Measurements from ENCODE around the gene NEURL1.

NEURL1 gene

GRCh38 chr10:103564116-103564501 is 70.6 kb downstream of the NEURL1 start:
- Histone ChIP-seq H3K36me3 (replicated peaks) (no peaks in the 10 kb centered on the region), H3K4me3 (ENCODE audit: low read depth, low read length) (no peak overlapping the region), H3K27ac (no peak overlapping the region), H3K27me3 (replicated peaks) (peaks cover 40% of the 10 kb centered on the region)
- in situ Hi-C loops (cut with HindIII; ENCODE audit: low pct_ligation_motif_present, low sequenced_read_pairs): no loop called here
- DNase-seq: no peak
- TF ChIP-seq CTCF (IDR thresholded peaks at IDR 0.05; ENCODE audit: low read depth, low read length, missing control alignments): no peak

GRCh38 chr10:103564776-103565520 is 71.4 kb downstream of the NEURL1 start:
- Histone ChIP-seq H3K36me3 (replicated peaks) (no peaks in the 10 kb centered on the region), H3K27me3 (replicated peaks) (peaks cover 43% of the 10 kb centered on the region), H3K27ac (no peak overlapping the region), H3K4me3 (ENCODE audit: low read depth, low read length) (no peak overlapping the region)
- peak; percentile 79 for TF ChIP-seq CTCF (IDR thresholded peaks at IDR 0.05; ENCODE audit: low read depth, low read length, missing control alignments)
- in situ Hi-C loops (cut with HindIII; ENCODE audit: low pct_ligation_motif_present, low sequenced_read_pairs): no loop called here
- peak; percentile 8 for DNase-seq

GRCh38 chr10:103566536-103566935 is 73.0 kb downstream of the NEURL1 start:
- no peak for DNase-seq
- in situ Hi-C loops (cut with HindIII; ENCODE audit: low pct_ligation_motif_present, low sequenced_read_pairs): no loop called here
- TF ChIP-seq CTCF (IDR thresholded peaks at IDR 0.05; ENCODE audit: low read depth, low read length, missing control alignments): no peak
- H3K27me3 ChIP-seq (replicated peaks): peaks cover 39% of the 10 kb centered on the region
- H3K36me3 ChIP-seq (replicated peaks): no peaks in the 10 kb centered on the region
- no peak overlapping the region for H3K27ac ChIP-seq
- H3K4me3 ChIP-seq (ENCODE audit: low read depth, low read length): no peak overlapping the region

- Histone ChIP-seq H3K36me3 (replicated peaks) (no peaks in the 10 kb centered on the region), H3K4me3 (ENCODE audit: low read depth, low read length) (no peak overlapping the region), H3K27ac (no peak overlapping the region), H3K27me3 (replicated peaks) (peaks cover 44% of the 10 kb centered on the region)
- in situ Hi-C loops (cut with HindIII; ENCODE audit: low pct_ligation_motif_present, low sequenced_read_pairs): no loop called here
- no peak for DNase-seq
- TF ChIP-seq CTCF (IDR thresholded peaks at IDR 0.05; ENCODE audit: low read depth, low read length, missing control alignments): no peak
Observed at GRCh38 chr10:103568505-103568904, 75.0 kb downstream of the NEURL1 start.

- TF ChIP-seq CTCF (IDR thresholded peaks at IDR 0.05; ENCODE audit: low read depth, low read length, missing control alignments): no peak
- Histone ChIP-seq H3K4me3 (ENCODE audit: low read depth, low read length) (no peak overlapping the region), H3K36me3 (replicated peaks) (no peaks in the 10 kb centered on the region), H3K27ac (no peak overlapping the region), H3K27me3 (replicated peaks) (peaks cover 44% of the 10 kb centered on the region)
- no peak for DNase-seq
- in situ Hi-C loops (cut with HindIII; ENCODE audit: low pct_ligation_motif_present, low sequenced_read_pairs): no loop called here
Observed at GRCh38 chr10:103569896-103570295, 76.4 kb downstream of the NEURL1 start.
